Stimulated activated CD4-positive, alpha-beta T cell treated with anti-CD3 and anti-CD28 coated beads, Interleukin-4, amount 100 ng/mL, for 48 hours (primary cell): Measurements from ENCODE around the gene RABEP1.

Experiments used
- DNase-seq, 2 donors: peaks; one replicate each; pipeline ENCODE4 v3.0.0-alpha.2; 2020; ENCODE audit warnings: low read depth in 2 of 2

The RABEP1 gene

DNA sequence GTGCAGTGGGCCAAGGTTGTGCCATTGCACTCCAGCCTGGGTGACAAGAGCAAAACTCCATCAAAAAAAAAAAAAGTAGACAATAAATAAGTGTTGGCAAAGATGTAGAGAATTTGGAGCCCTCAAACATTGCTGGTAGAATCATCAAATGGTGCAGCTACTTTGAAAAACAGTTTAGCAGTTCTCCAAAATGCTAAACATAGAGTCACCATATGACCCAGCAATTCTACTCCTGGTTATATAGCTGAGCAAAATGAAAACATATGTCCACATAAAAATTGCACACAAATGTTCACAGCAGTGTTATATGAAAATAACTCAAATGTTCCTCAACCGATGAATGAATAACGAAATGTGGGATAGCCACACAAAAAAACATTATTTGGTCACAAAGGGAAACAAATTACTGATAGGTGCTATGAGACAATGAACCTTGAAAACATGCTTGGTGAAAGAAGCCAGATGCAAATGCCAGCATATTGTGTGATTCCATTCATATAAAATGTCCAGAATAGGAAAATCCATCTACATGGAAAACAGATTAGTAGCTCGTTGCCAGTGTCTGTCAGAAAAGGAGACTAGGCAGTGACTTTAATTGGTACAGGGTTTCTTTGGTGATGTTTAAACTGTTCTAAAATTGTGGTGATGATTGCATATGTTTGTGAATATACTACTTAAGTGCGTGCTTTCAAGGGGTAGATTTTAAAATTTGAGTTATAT is 12.7 kb upstream of the RABEP1 start:
- no peak for DNase-seq

DNA sequence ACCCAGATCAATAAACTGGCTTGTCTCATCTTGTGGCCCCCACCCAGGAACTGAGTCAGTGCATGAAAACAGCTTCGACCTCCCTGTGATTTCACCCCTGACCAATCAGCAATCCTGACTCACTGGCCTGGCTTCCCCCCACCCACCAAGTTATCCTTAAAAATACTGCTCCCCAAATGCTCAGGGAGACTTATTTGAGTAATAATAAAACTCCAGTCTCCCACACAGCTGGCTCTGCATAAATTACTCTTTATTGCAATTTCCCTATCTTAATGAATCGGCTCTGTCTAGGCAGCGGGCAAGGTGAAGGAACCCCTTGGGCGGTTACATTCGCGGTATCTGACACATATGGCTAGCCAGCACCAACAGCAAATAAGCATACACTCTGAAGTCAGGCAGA is 9.8 kb upstream of the RABEP1 start:
- peak; percentile 11 to 53 for DNase-seq

DNA sequence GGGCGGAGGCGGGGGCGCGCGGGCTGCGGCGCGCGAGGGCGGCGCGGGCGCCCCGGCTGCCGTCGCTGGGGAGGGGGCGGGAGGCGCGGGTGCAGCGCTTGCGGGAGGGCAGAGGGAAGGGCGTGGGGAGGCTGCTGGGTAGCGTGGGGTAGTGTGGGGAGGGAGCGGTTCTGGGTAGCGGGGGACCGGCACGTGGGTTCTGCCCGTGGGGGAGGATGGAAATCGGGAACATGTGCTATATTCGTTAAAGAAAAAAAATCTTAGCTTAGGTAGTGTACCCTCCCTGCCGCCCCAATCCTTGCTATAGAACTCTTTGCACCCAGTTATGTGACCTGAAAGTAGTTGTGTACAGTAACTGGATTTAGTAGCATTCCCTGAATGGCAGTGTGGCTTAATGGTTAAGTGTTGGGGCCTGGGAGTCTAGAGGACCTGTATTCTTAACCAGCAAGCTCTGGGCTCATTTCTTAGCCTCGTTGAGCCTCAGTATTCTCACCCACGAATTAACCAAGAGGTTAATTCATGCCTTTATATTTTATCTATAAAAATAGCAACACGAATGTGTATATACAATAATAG is 646 bp downstream of the RABEP1 start:
- DNase-seq: peak; percentile 15 to 24

DNA sequence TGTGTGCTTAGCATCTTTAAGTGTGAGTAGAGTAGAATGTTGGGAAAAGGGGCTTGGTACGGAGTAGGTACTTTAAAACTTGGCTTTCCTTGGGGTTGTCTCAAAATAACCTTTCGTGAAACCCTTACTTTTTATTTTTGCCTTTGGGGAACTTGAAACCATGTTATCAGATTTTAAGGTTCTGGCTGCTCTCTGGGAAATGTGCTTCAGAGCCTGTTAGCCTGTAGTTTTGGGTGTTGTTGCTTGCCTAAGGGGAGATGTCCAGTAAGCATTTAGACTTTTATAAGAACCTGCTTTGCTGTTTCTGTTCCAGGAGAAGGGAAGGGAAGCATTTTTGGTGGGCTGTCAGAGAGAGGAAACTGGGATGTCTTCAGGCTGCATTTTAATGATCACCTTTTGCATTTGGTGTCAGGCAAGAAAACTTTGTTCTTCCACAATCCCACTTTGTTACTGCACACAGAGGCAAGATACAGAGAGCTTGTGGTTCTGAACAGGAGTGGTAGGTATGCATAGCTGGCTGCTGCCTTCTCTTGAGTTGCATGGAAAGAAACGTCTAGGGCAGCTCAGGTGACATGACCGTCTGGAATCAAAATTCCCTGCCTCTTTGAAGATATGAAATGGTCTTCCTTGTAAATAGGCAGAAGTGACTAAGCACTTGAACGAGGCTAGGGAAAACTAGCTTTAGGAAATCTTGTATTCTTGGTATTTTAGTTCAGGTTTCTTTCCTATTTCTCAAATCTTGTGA is 1.7 kb downstream of the RABEP1 start:
- DNase-seq: no peak

DNA sequence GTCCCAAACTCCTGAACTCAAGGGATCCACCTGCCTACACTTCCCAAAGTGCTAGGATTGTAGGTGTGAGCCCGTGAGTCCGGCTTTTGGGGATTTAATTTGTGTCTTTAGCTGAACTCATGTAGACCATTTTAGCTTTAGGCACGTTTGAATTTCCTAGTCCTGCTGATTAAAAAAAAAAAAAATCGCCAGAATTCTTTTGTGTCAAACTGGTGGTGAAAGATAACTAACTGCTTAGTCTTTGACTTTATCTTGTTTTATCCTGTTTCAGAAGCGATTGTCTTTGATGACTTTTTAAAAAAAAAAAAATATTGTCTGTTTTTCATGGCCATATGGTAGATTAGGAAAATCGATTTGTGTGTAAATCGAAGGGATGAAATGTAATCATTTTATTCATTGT is 2.6 kb downstream of the RABEP1 start:
- no peak for DNase-seq

DNA sequence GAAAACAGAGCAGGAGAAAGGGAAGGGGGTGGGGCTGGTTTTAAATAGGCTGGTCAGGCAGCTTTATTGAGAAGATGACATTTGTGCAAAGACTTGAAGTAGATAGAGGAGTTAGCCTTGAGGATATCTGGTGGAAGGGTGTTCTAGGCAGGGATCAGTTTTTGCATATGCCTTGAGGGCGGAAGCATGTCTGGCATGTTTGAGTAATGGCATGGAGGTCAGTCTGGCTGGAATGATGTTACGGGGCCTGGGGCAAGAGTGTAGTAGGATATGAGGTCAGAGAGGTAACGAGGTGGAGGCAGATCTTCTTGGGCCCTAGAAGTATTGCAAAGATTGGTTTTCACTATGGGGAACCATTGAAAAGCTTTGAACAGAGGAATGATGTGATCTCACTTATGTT is 4.8 kb downstream of the RABEP1 start:
- DNase-seq: no peak

DNA sequence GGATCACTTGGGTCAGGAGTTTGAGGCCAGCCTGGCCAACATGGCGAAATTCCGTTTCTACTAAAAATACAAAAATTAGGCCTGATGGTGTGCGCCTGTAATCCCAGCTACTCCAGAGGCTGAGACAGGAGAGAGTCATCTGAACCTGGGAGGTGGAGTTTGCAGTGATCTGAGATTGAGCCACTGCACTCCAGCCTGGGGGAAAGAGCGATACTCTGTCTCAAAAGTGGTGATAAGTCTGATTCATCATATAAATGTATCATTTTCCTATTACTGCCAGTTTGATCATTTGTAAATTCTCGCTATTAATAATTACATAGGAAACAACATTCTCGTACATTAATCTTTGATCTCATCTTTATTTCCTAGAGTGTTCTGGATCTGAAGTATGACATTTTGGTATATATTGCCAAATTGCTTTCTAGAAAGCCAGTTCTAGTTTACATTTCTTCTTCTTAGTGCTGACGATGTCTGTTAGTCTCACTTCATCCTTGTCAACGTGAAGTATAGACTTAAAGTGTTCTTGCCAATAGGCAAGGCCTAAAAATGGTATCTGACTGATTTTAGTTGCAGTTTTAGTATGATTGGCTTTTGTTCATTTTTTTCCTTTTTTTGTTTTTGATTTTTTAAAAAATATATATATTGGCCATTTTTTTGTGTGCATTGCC is 9.7 kb downstream of the RABEP1 start:
- no peak for DNase-seq

DNA sequence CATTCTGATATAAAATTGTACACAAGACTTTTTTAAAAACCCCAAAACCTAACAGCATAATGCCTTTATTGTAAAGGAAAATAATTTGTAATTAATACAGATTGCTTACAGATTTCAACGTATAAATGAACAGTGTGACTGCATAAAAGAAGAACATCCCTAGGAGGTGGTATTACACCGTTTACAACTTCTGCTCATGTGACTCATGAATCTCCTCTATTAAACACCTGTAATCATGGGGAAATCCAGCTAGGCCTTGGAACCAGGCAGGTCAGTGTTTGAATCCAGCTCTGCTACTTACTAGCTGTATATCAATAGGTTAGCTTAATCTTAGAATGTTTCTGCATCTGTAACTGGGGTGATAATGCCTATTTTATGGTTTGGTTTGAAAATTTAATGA is 15.2 kb downstream of the RABEP1 start:
- DNase-seq: no peak

DNA sequence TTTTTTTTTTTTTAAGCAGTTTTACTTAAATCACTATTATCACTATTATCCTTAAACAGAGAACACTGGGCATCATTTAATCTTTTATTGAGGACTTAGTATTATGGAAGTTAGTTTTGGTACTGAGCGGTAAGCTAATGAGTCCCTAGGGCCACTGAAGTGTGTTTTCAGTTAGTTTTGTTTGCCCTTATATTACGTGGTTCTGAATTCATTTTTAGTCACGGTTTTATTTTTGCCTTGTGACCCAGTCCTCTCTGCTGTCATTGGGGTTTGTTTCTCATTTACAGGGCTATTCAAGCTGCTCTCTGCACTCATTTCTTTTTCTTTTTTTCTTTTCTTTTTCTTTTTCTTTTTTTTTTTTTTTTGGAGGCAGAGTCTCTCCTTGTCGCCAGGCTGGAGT is 17.3 kb downstream of the RABEP1 start:
- no peak for DNase-seq

DNA sequence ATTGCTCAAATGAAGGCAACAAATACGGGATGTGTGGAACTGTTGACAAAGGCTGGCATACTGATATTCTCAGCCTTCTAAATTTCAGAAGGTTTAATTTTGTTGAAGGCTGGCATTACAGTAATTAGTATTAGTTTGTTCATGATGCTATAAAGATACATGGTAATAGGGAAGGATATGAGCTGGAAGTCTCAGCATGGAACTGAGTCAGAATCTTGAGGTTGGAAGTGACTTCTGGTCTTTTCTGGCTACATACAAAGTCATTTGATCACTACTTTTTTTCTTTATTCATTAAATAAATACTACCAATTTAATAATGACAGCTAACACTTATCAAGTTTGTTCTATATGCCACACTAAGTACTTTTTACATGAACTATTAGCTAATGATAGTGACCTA is 22.6 kb downstream of the RABEP1 start:
- no peak for DNase-seq

DNA sequence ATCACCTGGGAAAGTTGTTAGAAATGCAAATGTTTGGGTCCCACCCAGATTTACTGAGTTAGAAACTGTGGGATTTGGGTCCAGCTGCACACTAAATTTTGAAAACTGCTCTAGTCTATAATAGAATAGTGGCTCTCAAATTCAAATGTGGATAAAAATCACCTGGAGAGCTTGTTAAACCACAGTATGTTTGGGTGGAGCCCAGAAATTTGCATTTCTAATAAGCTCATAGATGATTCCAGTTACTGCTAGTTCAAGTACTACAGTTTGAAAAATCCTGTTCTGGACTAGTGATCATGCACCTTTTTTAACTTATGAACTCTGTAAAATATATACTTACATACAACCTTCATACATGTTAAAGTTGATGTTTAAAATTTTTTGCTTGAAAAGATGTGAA is 27.8 kb downstream of the RABEP1 start:
- no peak for DNase-seq

DNA sequence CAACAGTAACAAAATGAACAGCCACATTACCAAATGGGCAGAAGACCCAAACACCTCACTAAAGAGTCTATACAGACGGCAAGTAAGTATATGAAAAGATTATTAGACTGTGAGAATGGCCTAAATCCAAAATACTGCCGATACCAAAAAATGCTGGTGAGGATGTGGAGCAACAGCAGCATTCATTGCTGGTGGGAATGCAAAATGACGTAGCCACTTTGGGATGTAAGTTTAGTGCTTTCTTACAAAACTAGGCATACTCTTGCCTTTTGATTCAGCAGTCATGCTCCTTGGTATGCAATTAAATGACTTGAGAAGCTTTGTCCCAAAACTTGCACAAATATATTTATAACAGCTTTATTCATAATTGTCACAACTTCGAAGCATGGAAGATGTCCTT is 43.8 kb downstream of the RABEP1 start:
- DNase-seq: no peak

DNA sequence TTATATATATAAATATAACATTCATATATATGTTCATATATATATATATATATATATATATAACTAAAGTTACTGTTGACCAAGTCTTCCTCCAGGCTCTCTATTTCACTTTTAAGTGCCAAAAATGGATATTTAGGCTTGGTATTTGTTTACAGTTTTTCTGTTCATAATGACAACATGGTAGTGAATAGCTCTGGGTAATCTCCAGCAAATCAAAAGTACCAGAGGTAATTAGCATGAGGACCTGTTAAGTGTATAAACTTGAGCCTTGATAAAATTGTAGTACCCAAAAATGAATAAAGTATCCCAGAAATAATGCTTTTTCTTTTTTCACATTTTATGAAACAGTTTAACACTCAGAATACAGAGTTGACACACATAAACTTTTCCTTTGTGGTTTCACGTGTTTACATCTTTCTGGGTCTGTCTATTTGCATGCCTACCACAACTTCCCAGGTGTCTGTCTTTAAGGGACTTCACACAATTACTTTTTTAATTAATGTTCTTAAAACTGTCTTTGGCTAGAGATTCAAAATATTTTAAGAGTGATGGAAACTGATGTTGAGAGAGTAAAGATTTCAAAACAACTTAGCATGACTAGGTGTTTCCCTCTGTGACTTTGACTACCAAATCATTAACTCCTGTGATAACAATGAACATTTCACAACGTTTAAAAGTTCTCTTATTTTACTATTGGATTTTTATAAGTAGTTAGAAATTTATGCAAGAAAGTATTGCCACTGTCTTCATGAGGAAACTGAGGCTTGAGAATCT is 47.9 kb downstream of the RABEP1 start:
- no peak for DNase-seq

DNA sequence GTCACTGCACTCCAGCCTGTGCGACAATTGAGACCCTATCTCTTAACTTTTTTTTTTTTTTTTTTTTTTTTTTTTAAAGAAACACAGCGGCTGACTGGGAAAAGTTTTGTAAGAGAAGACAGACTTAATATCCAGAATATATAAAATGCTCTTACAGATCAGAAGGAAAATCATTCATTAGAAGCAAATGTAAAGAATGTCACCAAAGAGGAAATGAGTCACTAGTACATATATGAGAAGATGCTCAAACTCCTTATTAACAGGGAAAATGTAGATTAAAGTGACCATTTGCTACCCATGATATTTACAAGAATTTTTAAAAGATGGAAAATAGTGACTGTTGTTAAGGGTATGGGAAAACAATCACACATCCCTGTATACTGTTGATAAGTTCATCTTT is 48.9 kb downstream of the RABEP1 start:
- DNase-seq: no peak

DNA sequence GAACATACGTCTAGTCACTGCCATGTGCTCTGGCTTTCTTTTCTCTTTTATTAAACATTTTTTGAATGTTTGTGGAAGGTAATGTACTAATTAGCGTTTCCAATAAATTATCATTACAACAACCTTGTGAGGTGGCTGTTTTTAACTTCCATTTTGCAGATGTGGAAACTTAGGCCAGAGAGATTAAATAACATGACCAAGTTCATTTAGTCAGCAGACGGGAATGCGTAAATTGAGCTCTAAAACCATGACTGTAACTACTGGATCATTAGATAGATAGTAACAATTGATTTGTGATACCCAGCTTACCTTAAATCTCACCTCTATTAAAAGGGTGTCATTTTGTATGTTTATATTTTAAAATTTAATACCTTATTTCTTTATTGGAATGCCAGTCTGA is 49.4 kb downstream of the RABEP1 start:
- no peak for DNase-seq

DNA sequence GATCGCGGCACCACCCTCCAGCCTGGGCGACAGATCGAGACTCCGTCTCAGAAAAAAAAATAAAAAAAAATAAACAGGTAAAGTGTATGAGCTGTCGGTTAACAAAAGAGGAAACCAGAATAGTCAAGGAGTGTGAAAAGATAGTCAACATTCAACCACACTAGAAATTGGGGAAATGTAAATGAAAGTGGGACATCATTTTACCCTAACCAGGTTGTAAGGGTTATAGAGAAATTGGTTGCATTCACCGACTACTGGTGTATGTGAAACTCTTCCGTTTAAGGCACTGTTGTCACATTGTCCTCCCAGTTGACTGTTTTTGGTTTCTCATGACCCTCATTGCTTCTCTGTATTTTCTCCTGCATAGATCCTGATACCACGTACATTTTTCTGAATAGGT is 62.8 kb downstream of the RABEP1 start:
- no peak for DNase-seq

DNA sequence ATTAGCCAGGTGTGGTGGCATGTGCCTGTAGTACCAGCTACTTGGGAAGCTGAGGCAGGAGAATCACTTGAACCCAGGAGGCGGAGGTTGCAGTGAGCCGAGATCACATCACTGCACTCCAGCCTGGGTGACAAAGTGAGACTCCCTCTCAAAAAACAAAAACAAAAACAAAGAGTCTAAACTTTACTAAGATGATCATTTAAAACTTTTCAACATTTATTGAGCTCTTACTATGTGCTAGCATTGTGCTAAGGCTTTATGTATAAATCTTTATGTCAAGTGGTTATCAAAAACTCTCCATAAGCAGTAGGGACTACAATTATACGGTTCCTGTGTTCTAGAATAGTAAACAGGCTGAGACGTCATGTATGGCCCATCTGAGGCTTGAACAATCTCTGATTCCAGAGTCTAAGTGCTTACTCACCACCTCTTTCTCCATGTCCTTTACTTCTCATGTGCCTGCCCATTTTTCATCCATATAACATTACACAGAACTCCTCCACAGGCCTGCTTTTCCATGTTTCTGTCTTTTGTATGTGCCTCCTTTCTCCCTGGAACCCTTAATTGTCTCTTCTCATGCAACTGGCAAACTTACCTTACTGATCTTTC is 70.7 kb downstream of the RABEP1 start:
- no peak for DNase-seq

DNA sequence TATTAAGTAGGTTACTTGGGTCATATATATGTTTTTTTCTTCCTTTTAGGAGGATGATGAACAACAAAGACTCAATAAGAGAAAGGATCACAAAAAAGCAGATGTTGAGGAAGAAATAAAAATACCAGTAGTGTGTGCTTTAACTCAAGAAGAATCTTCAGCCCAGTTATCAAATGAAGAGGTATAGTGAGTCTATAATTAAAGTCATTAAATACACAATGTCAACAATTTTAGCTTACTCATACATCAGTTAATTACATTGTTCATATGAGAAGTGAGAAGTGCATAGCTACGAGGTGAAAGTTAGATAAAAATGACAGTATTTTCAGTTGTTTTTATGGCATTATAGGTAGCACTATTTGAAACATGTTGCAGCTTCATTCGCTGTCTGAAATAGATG is 72.2 kb downstream of the RABEP1 start:
- DNase-seq: no peak

DNA sequence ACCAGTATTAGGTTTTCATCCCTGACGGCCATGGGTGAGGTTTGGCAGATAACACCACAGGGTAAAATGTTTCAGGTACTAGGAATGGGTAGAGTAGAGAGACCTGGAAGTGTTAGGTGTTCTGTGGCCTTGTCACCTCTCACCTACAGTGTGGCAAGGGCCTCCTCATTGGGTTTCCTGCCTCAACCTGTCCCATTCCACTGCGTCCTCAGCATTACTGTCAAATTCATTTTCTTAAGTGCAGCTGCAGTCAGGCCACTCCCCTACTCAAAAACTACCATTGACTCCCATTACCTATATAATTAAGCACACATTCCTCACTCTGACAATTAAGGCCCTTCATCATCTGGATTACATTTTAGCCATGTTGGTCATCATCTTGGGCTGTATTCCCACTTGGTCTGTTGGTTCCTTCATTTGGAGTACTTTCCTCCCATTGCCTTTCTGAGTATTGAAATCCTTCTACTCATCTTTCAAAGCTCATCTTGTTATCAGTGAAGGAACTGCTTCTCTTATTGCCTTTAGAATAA is 72.9 kb downstream of the RABEP1 start:
- no peak for DNase-seq

DNA sequence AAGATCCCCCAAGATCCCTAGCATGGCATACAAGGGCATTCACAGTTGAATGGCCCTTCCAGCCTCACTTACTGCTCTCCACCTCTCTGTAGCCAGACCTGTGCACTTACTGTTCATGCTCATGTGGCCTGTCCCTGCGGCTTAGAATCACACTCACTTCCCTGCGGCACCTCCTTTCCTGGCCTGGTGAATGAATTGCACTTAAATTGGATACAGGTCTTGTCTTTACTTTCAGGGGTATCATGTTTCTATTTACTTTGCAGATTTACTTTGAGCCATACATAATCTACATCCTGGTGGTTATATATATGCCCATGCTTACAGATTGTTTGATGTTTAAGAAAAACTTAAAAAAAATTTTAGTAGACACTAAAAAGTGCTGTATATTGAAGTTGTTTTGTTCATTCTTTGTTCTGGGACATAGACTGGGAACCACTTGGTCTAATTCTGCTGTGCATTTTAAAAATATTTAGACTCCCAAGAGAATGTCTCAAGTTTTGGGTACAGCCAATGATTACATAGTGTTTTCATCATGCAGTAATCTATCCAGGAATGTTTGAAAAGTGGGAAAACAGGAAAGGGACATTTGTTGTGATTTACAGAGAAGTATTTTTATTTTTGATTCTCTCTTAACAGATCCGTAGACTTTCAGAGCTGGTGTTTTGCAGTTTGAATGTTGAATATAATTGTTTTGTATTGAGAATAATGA is 73.5 kb downstream of the RABEP1 start:
- no peak for DNase-seq

DNA sequence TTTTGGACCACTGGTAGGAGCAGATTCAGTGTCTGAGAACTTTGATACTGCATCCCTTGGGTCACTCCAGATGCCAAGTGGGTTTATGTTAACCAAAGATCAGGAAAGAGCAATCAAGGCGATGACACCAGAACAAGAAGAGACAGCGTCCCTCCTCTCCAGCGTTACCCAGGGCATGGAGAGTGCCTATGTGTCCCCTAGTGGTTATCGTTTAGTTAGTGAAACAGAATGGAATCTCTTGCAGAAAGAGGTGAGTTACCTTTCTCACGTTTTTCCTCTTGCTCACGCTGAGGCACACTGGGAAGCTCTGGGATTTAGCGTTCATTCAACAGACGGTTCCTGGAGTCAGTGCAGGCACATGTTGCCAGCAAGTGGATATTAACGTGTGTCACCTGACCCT is 79.3 kb downstream of the RABEP1 start:
- no peak for DNase-seq
